IMR-90 (cell line): ENCODE measurements around the gene TMTC2. TPM values are rescaled to one million over a fixed set of nuclear protein-coding genes. Genes with fewer than 3 reads are reported as not detected.

Source experiments
- ATAC-seq: fragments of 200-7000 bp; cut with Tn5 transposase; 2 replicates; pipeline ENCODE4 v1.9.1; 2020; ENCODE audit warnings: low read depth, mild to moderate bottlenecking, moderate library complexity
- BruUV-seq: library from RNA; stranded (reverse); fragments of 400-500 nt; replicated peaks from 2 replicates; lab custom pipeline; 2021; lab: Mats Ljungman, UMichigan
- CTCF ChIA-PET: fragments of 300-600 bp; formaldehyde crosslinking; extraction: SDS; loops from one replicate; lab custom pipeline; 2021; ENCODE audit warnings: antibody characterized with exemption; lab: Yijun Ruan, JAX
- POLR2A ChIA-PET: fragments of 300-600 bp; sonication (Branson Sonifier 250); formaldehyde crosslinking; loops from one replicate; lab custom pipeline; 2022; ENCODE audit warnings: antibody characterized with exemption; ENCODE audit not compliant: unreplicated experiment; lab: Charles Lee
- DNase-seq: peaks from one replicate; pipeline ENCODE4 v3.0.0; 2013
- H2AFZ ChIP-seq: replicated peaks from 2 replicates; pipeline ENCODE3; 2013; ENCODE audit warnings: low read length, mild to moderate bottlenecking; ENCODE audit not compliant: poor library complexity
- H2AK5ac ChIP-seq: 2 replicates; pipeline ENCODE4 v1.6.1; 2013; ENCODE audit warnings: low read depth, low read length, inconsistent platforms
- H2AK9ac ChIP-seq: replicated peaks from 2 replicates; pipeline ENCODE3; 2013; ENCODE audit warnings: mild to moderate bottlenecking, low read depth, low read length, moderate library complexity; ENCODE audit not compliant: poor library complexity
- H2BK120ac ChIP-seq: 2 replicates; pipeline ENCODE4 v1.6.1; 2013; ENCODE audit warnings: low read depth, low read length, inconsistent platforms
- H2BK15ac ChIP-seq: 3 replicates; pipeline ENCODE4 v1.6.1; 2013; ENCODE audit warnings: low read depth, low read length, inconsistent platforms
- H2BK20ac ChIP-seq: 2 replicates; pipeline ENCODE4 v1.6.1; 2013; ENCODE audit warnings: low read depth, mild to moderate bottlenecking, inconsistent platforms, low read length, moderate library complexity
- H2BK5ac ChIP-seq: 2 replicates; pipeline ENCODE4 v1.6.1; 2013; ENCODE audit warnings: mild to moderate bottlenecking, low read depth, low read length, inconsistent platforms; ENCODE audit not compliant: poor library complexity, severe bottlenecking
- H3K14ac ChIP-seq: replicated peaks from 2 replicates; pipeline ENCODE4 v1.6.1; 2013; ENCODE audit warnings: low read depth, low read length, inconsistent platforms
- H3K18ac ChIP-seq: 2 replicates; pipeline ENCODE4 v1.6.1; 2013; ENCODE audit warnings: low read depth, low read length, control low read depth
- H3K23ac ChIP-seq: 2 replicates; pipeline ENCODE4 v1.6.1; 2013; ENCODE audit warnings: low read depth, low read length, inconsistent platforms
- H3K27ac ChIP-seq: 2 replicates; pipeline ENCODE4 v1.5.1; 2013; ENCODE audit warnings: mild to moderate bottlenecking, control low read depth, low read length; ENCODE audit not compliant: insufficient read depth
- H3K27me3 ChIP-seq: 2 replicates; pipeline ENCODE4 v1.6.1; 2013; ENCODE audit warnings: low read length; ENCODE audit not compliant: control insufficient read depth, insufficient read depth
- H3K36me3 ChIP-seq: 2 replicates; pipeline ENCODE4 v1.6.1; 2013; ENCODE audit warnings: low read length, mixed read lengths; ENCODE audit not compliant: control insufficient read depth, insufficient read depth
- H3K4ac ChIP-seq: 2 replicates; pipeline ENCODE4 v1.6.1; 2013; ENCODE audit warnings: low read depth, low read length, inconsistent platforms
- H3K4me1 ChIP-seq: 2 replicates; pipeline ENCODE4 v1.6.1; 2013; ENCODE audit warnings: low read length, mixed read lengths; ENCODE audit not compliant: control insufficient read depth, insufficient read depth
- H3K4me2 ChIP-seq: 2 replicates; pipeline ENCODE4 v1.6.1; 2013; ENCODE audit warnings: low read depth, mild to moderate bottlenecking, control low read depth, low read length, moderate library complexity
- H3K4me3 ChIP-seq: 2 replicates; pipeline ENCODE4 v1.5.1; 2013; ENCODE audit warnings: low read depth, mild to moderate bottlenecking, control low read depth, low read length, moderate library complexity; ENCODE audit not compliant: insufficient read depth
- H3K56ac ChIP-seq: 2 replicates; pipeline ENCODE4 v1.6.1; 2013; ENCODE audit warnings: low read length, inconsistent platforms; ENCODE audit not compliant: insufficient read depth; ENCODE audit errors: extremely low read depth
- H3K79me1 ChIP-seq, 2 experiments: 2 replicates each; pipeline ENCODE4 v1.6.1; 2013; ENCODE audit warnings: low read length in 2 of 2, inconsistent platforms in 1 of 2, low read depth in 1 of 2
- H3K9ac ChIP-seq: 2 replicates; pipeline ENCODE4 v1.6.1; 2013; ENCODE audit warnings: low read depth, low read length, control low read depth
- H3K9me1 ChIP-seq: 2 replicates; pipeline ENCODE4 v1.6.1; 2013; ENCODE audit warnings: low read length, inconsistent platforms; ENCODE audit not compliant: insufficient read depth
- H3K9me3 ChIP-seq: 2 replicates; pipeline ENCODE4 v1.6.1; 2013; ENCODE audit warnings: low read length; ENCODE audit not compliant: control insufficient read depth, insufficient read depth
- H4K20me1 ChIP-seq: 2 replicates; pipeline ENCODE4 v1.6.1; 2013; ENCODE audit warnings: low read length, inconsistent platforms; ENCODE audit not compliant: insufficient read depth
- H4K5ac ChIP-seq: 2 replicates; pipeline ENCODE4 v1.6.1; 2013; ENCODE audit warnings: mild to moderate bottlenecking, low read depth, low read length, control low read depth
- H4K8ac ChIP-seq, 2 experiments: 2 replicates each; pipeline ENCODE4 v1.6.1; 2013; ENCODE audit warnings: low read depth in 2 of 2, low read length in 2 of 2, control low read depth in 1 of 2, inconsistent platforms in 1 of 2
- H4K91ac ChIP-seq: 2 replicates; pipeline ENCODE4 v1.6.1; 2013; ENCODE audit warnings: low read depth, low read length, inconsistent platforms; ENCODE audit not compliant: insufficient read depth
- BHLHE40 ChIP-seq: fragments of 150-350 bp; IDR thresholded peaks from 2 replicates; pipeline ENCODE4 v1.6.1; 2016; ENCODE audit warnings: mild to moderate bottlenecking, low read depth, low read length
- CEBPB ChIP-seq: IDR thresholded peaks from 2 replicates; pipeline ENCODE4 v1.6.1; 2012; ENCODE audit warnings: low read depth, low read length, improper control_type of control experiment
- CHD1 ChIP-seq: IDR thresholded peaks from 2 replicates; pipeline ENCODE4 v1.6.1; 2012; ENCODE audit warnings: low read depth, low read length, improper control_type of control experiment
- FOS ChIP-seq: fragments of 150-350 bp; IDR thresholded peaks from 2 replicates; pipeline ENCODE4 v1.6.1; 2016; ENCODE audit warnings: low read depth, low read length
- MAFK ChIP-seq: IDR thresholded peaks from 2 replicates; pipeline ENCODE4 v1.6.1; 2012; ENCODE audit warnings: low read depth, low read length, improper control_type of control experiment
- MAZ ChIP-seq: IDR thresholded peaks from 2 replicates; pipeline ENCODE4 v1.6.1; 2012; ENCODE audit warnings: low read depth, mild to moderate bottlenecking, low read length, improper control_type of control experiment, moderate library complexity, borderline replicate concordance
- MXI1 ChIP-seq: IDR thresholded peaks from 2 replicates; pipeline ENCODE4 v1.6.1; 2012; ENCODE audit warnings: low read depth, mild to moderate bottlenecking, low read length, moderate library complexity, borderline replicate concordance
- NFE2L2 ChIP-seq: fragments of 150-350 bp; IDR thresholded peaks from 2 replicates; pipeline ENCODE4 v1.6.1; 2016; ENCODE audit warnings: low read depth, mild to moderate bottlenecking, low read length
- POLR2A ChIP-seq: IDR thresholded peaks from 2 replicates; pipeline ENCODE4 v1.6.1; 2012; ENCODE audit warnings: mild to moderate bottlenecking, low read depth, low read length
- RAD21 ChIP-seq: IDR thresholded peaks from 2 replicates; pipeline ENCODE4 v1.6.1; 2012; ENCODE audit warnings: low read length, improper control_type of control experiment
- RCOR1 ChIP-seq: IDR thresholded peaks from 2 replicates; pipeline ENCODE4 v1.6.1; 2012; ENCODE audit warnings: mild to moderate bottlenecking, low read length, improper control_type of control experiment; ENCODE audit not compliant: insufficient replicate concordance
- RFX5 ChIP-seq: IDR thresholded peaks from 2 replicates; pipeline ENCODE4 v1.8.0; 2012; ENCODE audit warnings: low read depth, mild to moderate bottlenecking, low read length, moderate library complexity
- SMC3 ChIP-seq: fragments of 150-350 bp; IDR thresholded peaks from 2 replicates; pipeline ENCODE4 v1.6.1; 2016; ENCODE audit warnings: low read depth, mild to moderate bottlenecking, antibody characterized with exemption, low read length, moderate library complexity
- WGBS, 2 experiments: methylation state at CpG; one replicate each; pipeline versions ENCODE4 v1.1.5 to v1.1.7; 2013; ENCODE audit warnings: missing lambda C conversion rate in 2 of 2; ENCODE audit not compliant: insufficient read length in 1 of 2; ENCODE audit errors: extremely low coverage in 2 of 2; 5-methylcytosine and 5-hydroxymethylcytosine counted together
- dilution Hi-C: fragments of 300-500 bp; cut with HindIII; formaldehyde crosslinking; loops from one replicate; pipeline ENCODE4 v1.14.3; 2018; ENCODE audit warnings: low sequenced_read_pairs; ENCODE audit not compliant: unreplicated experiment
- in situ Hi-C: fragments of 300-500 bp; cut with MboI; formaldehyde crosslinking; loops from 3 replicates; pipeline ENCODE4 v1.14.3; 2019; ENCODE audit warnings: low sequenced_read_pairs, inconsistent platforms, mixed read lengths
- intact Hi-C: fragments of 100-400 bp; cut with micrococcal nuclease; formaldehyde crosslinking; loops from 2 replicates; pipeline ENCODE4 v1.10.0; 2022
- polyA plus RNA-seq, 3 experiments: library from polyadenylated mRNA; depleted of rRNA; stranded (reverse); fragments of >200 nt; gene quantifications; 2 replicates each; pipeline ENCODE4 v1.2.3, GENCODE V29; 2012; ENCODE audit warnings: low replicate concordance in 1 of 3
- total RNA-seq: library from RNA; depleted of rRNA; stranded (reverse); fragments of >200 nt; gene quantifications from 2 replicates; pipeline ENCODE4 v1.2.3, GENCODE V29; 2012
- TF ChIP-seq, protein P1 (sequence below): fragments of 150-350 bp; IDR thresholded peaks from 2 replicates; pipeline ENCODE4 v1.6.1; 2016; ENCODE audit warnings: low read depth, mild to moderate bottlenecking, low read length, moderate library complexity, borderline replicate concordance
- TF ChIP-seq, protein P2 (sequence below): conservative IDR thresholded peaks from 2 replicates; pipeline ENCODE4 v1.5.1; 2012; ENCODE audit warnings: mild to moderate bottlenecking, low read depth, low read length, improper control_type of control experiment
- TF ChIP-seq, protein P3 (sequence below): fragments of 150-350 bp; IDR thresholded peaks from 2 replicates; pipeline ENCODE4 v1.6.1; 2017; ENCODE audit warnings: mild to moderate bottlenecking, antibody characterized with exemption, low read length, low read depth

TMTC2 gene
- total and polyA plus RNA-seq, 2 of the 4 experiments (the other 2 are of a cell fraction), result 0.56 to 1.4 TPM

DNA sequence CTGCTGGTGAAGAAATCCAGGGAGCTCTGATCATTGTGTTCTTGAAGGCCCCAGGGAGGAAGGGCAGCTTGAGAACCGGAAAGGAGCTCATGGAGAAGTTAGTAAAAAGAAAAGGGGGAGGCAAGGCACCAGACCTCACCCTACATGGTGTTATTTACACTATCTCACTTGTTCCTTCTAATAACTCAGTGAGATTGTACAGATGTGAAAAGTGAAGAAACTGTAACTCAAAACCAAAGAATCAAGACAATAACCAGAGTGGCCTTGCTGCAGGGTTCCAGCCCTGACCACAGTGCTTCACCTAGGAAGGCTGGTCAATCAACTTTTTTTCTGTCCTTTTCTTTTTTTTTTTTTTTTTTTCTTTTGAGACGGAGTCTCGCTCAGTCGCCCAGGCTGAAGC is 353.6 kb downstream of the TMTC2 start:
- Histone ChIP-seq H2AK9ac (no peak overlapping the region), H3K14ac (no peak overlapping the region), H3K4ac (no peak overlapping the region), H3K27ac (no peak overlapping the region), H2BK20ac (no peak overlapping the region), H3K79me1 (no peaks in the 10 kb centered on the region), H4K8ac (no peak overlapping the region), H2BK120ac (no peak overlapping the region), H3K9me1 (no peaks in the 10 kb centered on the region), H3K27me3 (no peaks in the 10 kb centered on the region), H3K4me2 (no peak overlapping the region), H3K9ac (no peak overlapping the region), H4K20me1 (no peaks in the 10 kb centered on the region), H2AFZ (no peak overlapping the region), H4K91ac (no peak overlapping the region), H3K36me3 (no peaks in the 10 kb centered on the region), H3K9me3 (no peaks in the 10 kb centered on the region), H2BK15ac (no peak overlapping the region), H2BK5ac (no peak overlapping the region), H3K18ac (no peak overlapping the region), H2AK5ac (no peak overlapping the region), H4K5ac (no peak overlapping the region), H3K23ac (no peak overlapping the region), H3K4me3 (no peak overlapping the region), H3K56ac (no peak overlapping the region), H3K4me1 (no peaks in the 10 kb centered on the region)
- BruUV-seq, result no TSS peak
- no peak for TF ChIP-seq FOS
- TF ChIP-seq, protein P1, sequence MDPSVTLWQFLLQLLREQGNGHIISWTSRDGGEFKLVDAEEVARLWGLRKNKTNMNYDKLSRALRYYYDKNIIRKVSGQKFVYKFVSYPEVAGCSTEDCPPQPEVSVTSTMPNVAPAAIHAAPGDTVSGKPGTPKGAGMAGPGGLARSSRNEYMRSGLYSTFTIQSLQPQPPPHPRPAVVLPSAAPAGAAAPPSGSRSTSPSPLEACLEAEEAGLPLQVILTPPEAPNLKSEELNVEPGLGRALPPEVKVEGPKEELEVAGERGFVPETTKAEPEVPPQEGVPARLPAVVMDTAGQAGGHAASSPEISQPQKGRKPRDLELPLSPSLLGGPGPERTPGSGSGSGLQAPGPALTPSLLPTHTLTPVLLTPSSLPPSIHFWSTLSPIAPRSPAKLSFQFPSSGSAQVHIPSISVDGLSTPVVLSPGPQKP, result no peak
- TF ChIP-seq MXI1, result no peak
- TF ChIP-seq, protein P2, sequence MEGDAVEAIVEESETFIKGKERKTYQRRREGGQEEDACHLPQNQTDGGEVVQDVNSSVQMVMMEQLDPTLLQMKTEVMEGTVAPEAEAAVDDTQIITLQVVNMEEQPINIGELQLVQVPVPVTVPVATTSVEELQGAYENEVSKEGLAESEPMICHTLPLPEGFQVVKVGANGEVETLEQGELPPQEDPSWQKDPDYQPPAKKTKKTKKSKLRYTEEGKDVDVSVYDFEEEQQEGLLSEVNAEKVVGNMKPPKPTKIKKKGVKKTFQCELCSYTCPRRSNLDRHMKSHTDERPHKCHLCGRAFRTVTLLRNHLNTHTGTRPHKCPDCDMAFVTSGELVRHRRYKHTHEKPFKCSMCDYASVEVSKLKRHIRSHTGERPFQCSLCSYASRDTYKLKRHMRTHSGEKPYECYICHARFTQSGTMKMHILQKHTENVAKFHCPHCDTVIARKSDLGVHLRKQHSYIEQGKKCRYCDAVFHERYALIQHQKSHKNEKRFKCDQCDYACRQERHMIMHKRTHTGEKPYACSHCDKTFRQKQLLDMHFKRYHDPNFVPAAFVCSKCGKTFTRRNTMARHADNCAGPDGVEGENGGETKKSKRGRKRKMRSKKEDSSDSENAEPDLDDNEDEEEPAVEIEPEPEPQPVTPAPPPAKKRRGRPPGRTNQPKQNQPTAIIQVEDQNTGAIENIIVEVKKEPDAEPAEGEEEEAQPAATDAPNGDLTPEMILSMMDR, result no peak
- no peak for TF ChIP-seq MAFK
- TF ChIP-seq BHLHE40, result no peak
- TF ChIP-seq POLR2A, result no peak
- TF ChIP-seq CEBPB, result no peak
- TF ChIP-seq, protein P3, sequence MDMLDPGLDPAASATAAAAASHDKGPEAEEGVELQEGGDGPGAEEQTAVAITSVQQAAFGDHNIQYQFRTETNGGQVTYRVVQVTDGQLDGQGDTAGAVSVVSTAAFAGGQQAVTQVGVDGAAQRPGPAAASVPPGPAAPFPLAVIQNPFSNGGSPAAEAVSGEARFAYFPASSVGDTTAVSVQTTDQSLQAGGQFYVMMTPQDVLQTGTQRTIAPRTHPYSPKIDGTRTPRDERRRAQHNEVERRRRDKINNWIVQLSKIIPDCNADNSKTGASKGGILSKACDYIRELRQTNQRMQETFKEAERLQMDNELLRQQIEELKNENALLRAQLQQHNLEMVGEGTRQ, result no peak
- no peak for TF ChIP-seq MAZ
- TF ChIP-seq NFE2L2, result no peak
- TF ChIP-seq RCOR1, result no peak
- TF ChIP-seq SMC3, result no peak
- TF ChIP-seq CHD1, result no peak
- no peak for TF ChIP-seq RFX5
- TF ChIP-seq RAD21, result no peak
- ChIA-PET CTCF (no interaction called here), POLR2A (no interaction called here)
- no peak for DNase-seq
- dilution Hi-C loops (no loop called here), in situ Hi-C loops (no loop called here), intact Hi-C loops (no loop called here)
- ATAC-seq, result no peak
- no CpG with 5 or more reads among the region's 4 CpGs for WGBS, 2 experiments
